CD14-positive monocyte (primary cell): ENCODE results near the gene ALAS1. TPM values are rescaled to one million over a fixed set of nuclear protein-coding genes. Genes with fewer than 3 reads are reported as not detected.

Experiments
- DNase-seq, 3 donors: peaks; one replicate each; pipeline ENCODE4 v3.0.0-alpha.2; 2011 to 2022
- H2AFZ ChIP-seq: 2 replicates; pipeline ENCODE4 v1.6.0; 2012; ENCODE audit warnings: mild to moderate bottlenecking, low read depth, low read length, inconsistent platforms; ENCODE audit not compliant: insufficient read depth, poor library complexity, severe bottlenecking
- H3K27ac ChIP-seq, 2 donors: 1 replicate in 1 of 2; 2 replicates in 1 of 2; pipeline ENCODE4 v1.5.1; 2012 to 2013; ENCODE audit warnings: low read length in 2 of 2, control low read depth in 1 of 2, inconsistent platforms in 1 of 2, low read depth in 1 of 2, mild to moderate bottlenecking in 1 of 2
- H3K27me3 ChIP-seq, 2 donors: one replicate each; pipeline versions ENCODE4 v1.6.0 to v1.6.1; 2011 to 2013; ENCODE audit warnings: low read length in 2 of 2; ENCODE audit not compliant: control insufficient read depth in 2 of 2, insufficient read depth in 2 of 2
- H3K36me3 ChIP-seq, 2 donors: replicated peaks in 1 of 2; 1 replicate in 1 of 2; 2 replicates in 1 of 2; pipeline versions ENCODE4 v1.5.1 to v1.6.1; 2012 to 2013; ENCODE audit warnings: low read length in 2 of 2, control low read depth in 1 of 2, inconsistent platforms in 1 of 2, mild to moderate bottlenecking in 1 of 2; ENCODE audit not compliant: insufficient read depth in 2 of 2, control insufficient read depth in 1 of 2
- H3K4me1 ChIP-seq, 2 donors: 1 replicate in 1 of 2; 2 replicates in 1 of 2; pipeline versions ENCODE4 v1.5.1 to v1.6.1; 2012 to 2013; ENCODE audit warnings: low read length in 2 of 2, control low read depth in 1 of 2, inconsistent platforms in 1 of 2, mild to moderate bottlenecking in 1 of 2, moderate library complexity in 1 of 2; ENCODE audit not compliant: insufficient read depth in 2 of 2, control insufficient read depth in 1 of 2
- H3K4me2 ChIP-seq: replicated peaks from 2 replicates; pipeline ENCODE3; 2012; ENCODE audit warnings: low read length, moderate library complexity, mild to moderate bottlenecking; ENCODE audit not compliant: poor library complexity, severe bottlenecking; ENCODE audit errors: extremely low read depth
- H3K4me3 ChIP-seq, 3 experiments: fragments of 200-600 bp in 1 of 3; sonication (generic) in 1 of 3; replicated peaks in 1 of 3; 1 replicate in 2 of 3; 2 replicates in 1 of 3; pipeline ENCODE4 v1.5.1; 2011 to 2013; ENCODE audit warnings: low read length in 3 of 3, mild to moderate bottlenecking in 3 of 3, control low read depth in 2 of 3, low read depth in 2 of 3, inconsistent platforms in 1 of 3, moderate library complexity in 1 of 3
- H3K79me2 ChIP-seq: 2 replicates; pipeline ENCODE4 v1.6.0; 2012; ENCODE audit warnings: mild to moderate bottlenecking, control low read depth, inconsistent platforms, low read length, moderate library complexity; ENCODE audit not compliant: insufficient read depth
- H3K9ac ChIP-seq: 2 replicates; pipeline ENCODE4 v1.6.0; 2017; ENCODE audit warnings: low read length, mild to moderate bottlenecking; ENCODE audit not compliant: insufficient read depth, poor library complexity, severe bottlenecking
- H3K9me3 ChIP-seq, 2 donors: replicated peaks in 1 of 2; 1 replicate in 1 of 2; 2 replicates in 1 of 2; pipeline versions ENCODE4 v1.5.1 to v1.6.1; 2012 to 2013; ENCODE audit warnings: low read length in 2 of 2, control low read depth in 1 of 2; ENCODE audit not compliant: control insufficient read depth in 1 of 2, insufficient read depth in 1 of 2
- H4K20me1 ChIP-seq: 2 replicates; pipeline ENCODE4 v1.6.0; 2012; ENCODE audit warnings: mild to moderate bottlenecking, low read length, control low read depth, moderate library complexity; ENCODE audit not compliant: insufficient read depth
- H3K27ac Mint-ChIP-seq, 7 donors: one replicate each; pipeline ENCODE4 v1.8.0; 2020; ENCODE audit warnings: mild to moderate bottlenecking in 7 of 7, mixed read lengths in 7 of 7, moderate library complexity in 6 of 7, inconsistent platforms in 2 of 7
- H3K27me3 Mint-ChIP-seq, 3 donors: one replicate each; pipeline ENCODE4 v1.8.0; 2021 to 2022; ENCODE audit warnings: low read depth in 3 of 3, mild to moderate bottlenecking in 3 of 3, mixed read lengths in 3 of 3, moderate library complexity in 3 of 3, inconsistent platforms in 1 of 3
- H3K36me3 Mint-ChIP-seq, 2 donors: one replicate each; pipeline ENCODE4 v1.8.0; 2020; ENCODE audit warnings: mixed read lengths in 2 of 2, inconsistent platforms in 1 of 2, mild to moderate bottlenecking in 1 of 2
- H3K4me1 Mint-ChIP-seq: one replicate; pipeline ENCODE4 v1.8.0; 2020; ENCODE audit warnings: mild to moderate bottlenecking, mixed read lengths
- H3K4me3 Mint-ChIP-seq, 2 donors: one replicate each; pipeline ENCODE4 v1.8.0; 2020; ENCODE audit warnings: mild to moderate bottlenecking in 2 of 2, mixed read lengths in 2 of 2, moderate library complexity in 1 of 2
- H3K9me3 Mint-ChIP-seq, 7 donors: one replicate each; pipeline ENCODE4 v1.8.0; 2020 to 2022; ENCODE audit warnings: mixed read lengths in 7 of 7, mild to moderate bottlenecking in 6 of 7, moderate library complexity in 6 of 7, inconsistent platforms in 2 of 7
- CTCF ChIP-seq: fragments of 200-600 bp; IDR thresholded peaks from one replicate; pipeline ENCODE4 v1.8.0; 2022; ENCODE audit warnings: antibody characterized with exemption, mild to moderate bottlenecking
- WGBS: methylation state at CpG from one replicate; pipeline ENCODE4 v1.1.5; 2013; ENCODE audit warnings: missing lambda C conversion rate; ENCODE audit not compliant: insufficient coverage; 5-methylcytosine and 5-hydroxymethylcytosine counted together
- intact Hi-C, 2 donors: fragments of 100-400 bp; cut with micrococcal nuclease; formaldehyde crosslinking; loops; one replicate each; pipeline versions ENCODE4 v1.15.0 to v1.15.1; 2023
- polyA plus RNA-seq, 3 donors: library from polyadenylated mRNA; depleted of rRNA in 1 of 3; unstranded in 2 of 3; stranded (reverse) in 1 of 3; fragments of 300-500 nt in 2 of 3; fragments of >200 nt in 1 of 3; fragmentation: Illumina TruSeq in 2 of 3; gene quantifications; 1 replicate in 2 of 3; 2 replicates in 1 of 3; pipeline ENCODE4 v1.2.3, GENCODE V29; 2012 to 2021

ALAS1 gene
- polyA plus RNA-seq, 3 donors, result 20.9 to 84.7 (median 38.7) TPM

DNA sequence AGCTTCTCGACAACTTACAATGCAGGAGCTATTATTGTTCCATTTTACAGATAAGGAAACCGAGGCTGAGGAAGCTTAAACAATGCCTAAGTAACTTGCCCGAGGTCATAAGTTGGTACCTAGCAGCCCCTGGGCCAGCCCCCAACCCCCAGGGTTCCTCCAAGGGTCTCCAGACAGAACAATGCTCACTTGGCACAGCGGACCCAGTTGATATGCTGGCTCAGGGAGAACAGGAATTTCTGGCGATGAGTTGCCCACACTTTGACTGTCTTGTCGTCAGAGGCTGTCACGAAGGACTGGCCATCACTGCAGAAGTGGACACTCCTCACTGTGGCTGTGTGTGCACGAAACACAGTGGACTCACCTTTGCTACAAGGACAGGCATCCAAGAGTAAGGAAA, 48.9 kb upstream of the ALAS1 start:
- Histone ChIP-seq H4K20me1 (no peaks in the 10 kb centered on the region), H3K4me1 (peaks cover 10 to 12% of the 10 kb centered on the region in 2 donors), H3K79me2 (peaks cover 33% of the 10 kb centered on the region), H3K27me3 (no peaks in the 10 kb centered on the region), H3K4me2 (no peak overlapping the region), H3K4me3 (no peak overlapping the region), H3K36me3 (peaks cover 37 to 56% of the 10 kb centered on the region in 2 donors), H3K9ac (no peak overlapping the region), H3K27ac (no peak overlapping the region), H2AFZ (no peak overlapping the region), H3K9me3 (no peaks in the 10 kb centered on the region)
- no peaks in the 10 kb centered on the region for H3K9me3 Mint-ChIP-seq
- H3K4me1 Mint-ChIP-seq, result peaks cover 17% of the 10 kb centered on the region
- H3K4me3 Mint-ChIP-seq, result no peak overlapping the region
- intact Hi-C loops, result no loop called here
- peak overlapping the region in 1 of 7 donors; percentile 3 for H3K27ac Mint-ChIP-seq
- no peak for TF ChIP-seq CTCF
- no peak for DNase-seq
- peaks cover 33 to 57% of the 10 kb centered on the region in 2 donors for H3K36me3 Mint-ChIP-seq
- over 99% methylated on average over 8 of the region's 8 CpGs for WGBS
- H3K27me3 Mint-ChIP-seq, result no peaks in the 10 kb centered on the region

DNA sequence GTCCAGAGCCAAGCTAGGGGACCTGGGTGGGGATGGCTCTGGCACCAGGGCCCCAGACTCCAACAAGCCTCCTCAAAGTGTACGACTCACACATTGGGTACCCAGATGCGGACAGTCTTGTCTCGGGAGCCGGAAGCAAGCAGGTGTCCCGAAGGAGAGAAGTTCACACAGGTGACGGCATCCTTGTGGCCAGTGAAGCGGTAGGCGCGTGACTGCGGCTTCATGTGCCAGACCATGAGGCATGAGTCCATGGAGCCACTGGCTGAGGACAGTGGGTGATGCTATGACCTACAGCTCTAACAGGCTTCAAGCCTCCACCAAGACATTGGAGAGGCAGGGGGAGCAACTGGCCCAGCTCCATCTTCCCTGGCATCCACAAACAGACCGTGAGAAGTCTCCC, 48.2 kb upstream of the ALAS1 start:
- Histone ChIP-seq H3K4me2 (no peak overlapping the region), H3K79me2 (peaks cover 33% of the 10 kb centered on the region), H3K4me1 (peaks cover 11 to 13% of the 10 kb centered on the region in 2 donors), H3K27me3 (no peaks in the 10 kb centered on the region), H2AFZ (no peak overlapping the region), H3K36me3 (peaks cover 37 to 56% of the 10 kb centered on the region in 2 donors), H3K9me3 (no peaks in the 10 kb centered on the region), H3K9ac (no peak overlapping the region), H3K27ac (no peak overlapping the region), H4K20me1 (no peaks in the 10 kb centered on the region), H3K4me3 (no peak overlapping the region)
- Mint-ChIP-seq H3K4me1 (peaks cover 12% of the 10 kb centered on the region), H3K36me3 (peaks cover 29 to 53% of the 10 kb centered on the region in 2 donors), H3K4me3 (peak overlapping the region in 1 of 2 donors; percentile 31), H3K9me3 (no peaks in the 10 kb centered on the region), H3K27me3 (no peaks in the 10 kb centered on the region), H3K27ac (peak overlapping the region in 1 of 7 donors; percentile 41)
- intact Hi-C loops, result loop anchor here in 1 of 2 donors (5.0 kb wide), 1 partner anchor 48 kb away; the partner anchor contains the start of gene ALAS1
- no peak for DNase-seq
- TF ChIP-seq CTCF, result no peak
- 98% methylated on average over 10 of the region's 11 CpGs for WGBS
